Esophagus (tissue), 2 donors: ENCODE data around the gene STYK1. TPM values are rescaled to one million over a fixed set of nuclear protein-coding genes. Genes with fewer than 3 reads are reported as not detected.
A peak's percentile ranks its signal among the peaks of the same experiment; 100 is the strongest.

Experiments used
- H3K27ac ChIP-seq, 2 donors: one replicate each; pipeline ENCODE4 v1.5.1; 2013; ENCODE audit warnings: low read depth in 2 of 2, mild to moderate bottlenecking in 2 of 2, inconsistent platforms in 1 of 2, low read length in 1 of 2, moderate library complexity in 1 of 2
- H3K27me3 ChIP-seq, 2 donors: one replicate each; pipeline ENCODE4 v1.6.1; 2013; ENCODE audit warnings: low read length in 2 of 2, control low read depth in 1 of 2, mild to moderate bottlenecking in 1 of 2; ENCODE audit not compliant: insufficient read depth in 2 of 2, control insufficient read depth in 1 of 2
- H3K36me3 ChIP-seq, 2 donors: one replicate each; pipeline ENCODE4 v1.6.1; 2013; ENCODE audit warnings: low read length in 1 of 2; ENCODE audit not compliant: control insufficient read depth in 2 of 2, insufficient read depth in 2 of 2
- H3K4me1 ChIP-seq, 2 donors: one replicate each; pipeline ENCODE4 v1.6.1; 2013; ENCODE audit warnings: low read length in 1 of 2; ENCODE audit not compliant: control insufficient read depth in 2 of 2, insufficient read depth in 2 of 2
- H3K4me3 ChIP-seq, 2 donors: one replicate each; pipeline ENCODE4 v1.5.1; 2013; ENCODE audit warnings: low read length in 2 of 2, mild to moderate bottlenecking in 2 of 2, low read depth in 1 of 2, moderate library complexity in 1 of 2
- H3K9me3 ChIP-seq, 2 donors: one replicate each; pipeline ENCODE4 v1.6.1; 2013; ENCODE audit warnings: mild to moderate bottlenecking in 2 of 2, low read depth in 1 of 2, low read length in 1 of 2, moderate library complexity in 1 of 2; ENCODE audit not compliant: control insufficient read depth in 2 of 2, insufficient read depth in 1 of 2
- WGBS, 2 donors: extraction: QIAGEN DNeasy Blood & Tissue Kit; methylation state at CpG; one replicate each; pipeline ENCODE4 v1.1.7; 2013; 5-methylcytosine and 5-hydroxymethylcytosine counted together
- polyA plus RNA-seq, 2 donors: library from polyadenylated mRNA; stranded (reverse); fragments of 200-250 nt; gene quantifications; one replicate each; pipeline ENCODE4 v1.2.3, GENCODE V29; 2013
- donor health status: healthy with polysubstance abuse.
- donor health status: Bipolar disorder and iron deficiency.

Gene STYK1
- polyA plus RNA-seq, 2 donors, result 5.4 to 7.0 TPM

- Histone ChIP-seq H3K9me3 (no peaks in the 10 kb centered on the region), H3K36me3 (peaks cover 2 to 3% of the 10 kb centered on the region in 2 donors), H3K4me3 (peak overlapping the region in 1 of 2 donors; percentile 28), H3K27ac (peak overlapping the region; percentile 81 to 85), H3K27me3 (no peaks in the 10 kb centered on the region), H3K4me1 (peaks cover 0 to 2% of the 10 kb centered on the region in 2 donors)
- 15 to 33% methylated on average over 6 of the region's 6 CpGs for WGBS, 2 donors
These were observed 43.0 kb upstream of the STYK1 start for GRCh38 chr12:10716704-10717315.

- Histone ChIP-seq H3K27ac (peak overlapping the region; percentile 81 to 85), H3K4me3 (peak overlapping the region in 1 of 2 donors; percentile 27), H3K4me1 (peaks cover 0 to 2% of the 10 kb centered on the region in 2 donors), H3K27me3 (no peaks in the 10 kb centered on the region), H3K9me3 (no peaks in the 10 kb centered on the region), H3K36me3 (peaks cover 2 to 3% of the 10 kb centered on the region in 2 donors)
- WGBS, 2 donors, result 32 to 53% methylated on average over 4 of the region's 4 CpGs
These were observed 42.4 kb upstream of the STYK1 start for GRCh38 chr12:10716277-10716676.

- no peak overlapping the region for H3K4me3 ChIP-seq
- H3K4me1 ChIP-seq, result no peaks in the 10 kb centered on the region
- H3K27ac ChIP-seq, result peak overlapping the region; percentile 68 to 85
- peaks cover 3% of the 10 kb centered on the region in 2 donors for H3K36me3 ChIP-seq
- 75 to 82% methylated on average over 6 of the region's 6 CpGs for WGBS, 2 donors
- no peaks in the 10 kb centered on the region for H3K27me3 ChIP-seq
- H3K9me3 ChIP-seq, result no peaks in the 10 kb centered on the region
These were observed 41.6 kb upstream of the STYK1 start for GRCh38 chr12:10715491-10715890.

- peaks cover 6 to 10% of the 10 kb centered on the region in 2 donors for H3K36me3 ChIP-seq
- H3K9me3 ChIP-seq, result no peaks in the 10 kb centered on the region
- H3K27ac ChIP-seq, result peak overlapping the region in 1 of 2 donors; percentile 26
- H3K4me3 ChIP-seq, result no peak overlapping the region
- 94 to 96% methylated on average over 16 of the region's 16 CpGs for WGBS, 2 donors
- no peaks in the 10 kb centered on the region for H3K27me3 ChIP-seq
- H3K4me1 ChIP-seq, result no peaks in the 10 kb centered on the region
These were observed 36.0 kb upstream of the STYK1 start for GRCh38 chr12:10709808-10710207.

GRCh38 chr12:10708862-10709261, 35.0 kb upstream of the STYK1 start:
- 81% methylated on average over 4 of the region's 4 CpGs for WGBS, 2 donors
- Histone ChIP-seq H3K27me3 (no peaks in the 10 kb centered on the region), H3K9me3 (no peaks in the 10 kb centered on the region), H3K36me3 (peaks cover 8 to 10% of the 10 kb centered on the region in 2 donors), H3K27ac (no peak overlapping the region), H3K4me1 (no peaks in the 10 kb centered on the region), H3K4me3 (no peak overlapping the region)

- peaks cover 6 to 9% of the 10 kb centered on the region in 2 donors for H3K36me3 ChIP-seq
- H3K27me3 ChIP-seq, result no peaks in the 10 kb centered on the region
- WGBS, 2 donors, result 25 to 46% methylated on average over 2 of the region's 2 CpGs
- no peak overlapping the region for H3K27ac ChIP-seq
- H3K4me1 ChIP-seq, result no peaks in the 10 kb centered on the region
- H3K9me3 ChIP-seq, result no peaks in the 10 kb centered on the region
- no peak overlapping the region for H3K4me3 ChIP-seq
These were observed 31.8 kb upstream of the STYK1 start for GRCh38 chr12:10705655-10706054.

- Histone ChIP-seq H3K4me3 (no peak overlapping the region), H3K27ac (no peak overlapping the region), H3K27me3 (no peaks in the 10 kb centered on the region), H3K36me3 (peaks cover 4 to 9% of the 10 kb centered on the region in 2 donors), H3K4me1 (no peaks in the 10 kb centered on the region), H3K9me3 (no peaks in the 10 kb centered on the region)
- 96 to 97% methylated on average over 14 of the region's 14 CpGs for WGBS, 2 donors
These were observed 28.0 kb upstream of the STYK1 start for GRCh38 chr12:10701843-10702242.

- Histone ChIP-seq H3K4me3 (no peak overlapping the region), H3K27me3 (no peaks in the 10 kb centered on the region), H3K36me3 (peaks cover 4 to 9% of the 10 kb centered on the region in 2 donors), H3K27ac (no peak overlapping the region), H3K4me1 (no peaks in the 10 kb centered on the region), H3K9me3 (no peaks in the 10 kb centered on the region)
- WGBS, 2 donors, result 35 to 48% methylated on average over 3 of the region's 3 CpGs
These were observed 27.4 kb upstream of the STYK1 start for GRCh38 chr12:10701131-10701681.

- no peak overlapping the region for H3K4me3 ChIP-seq
- peaks cover 6 to 9% of the 10 kb centered on the region in 2 donors for H3K36me3 ChIP-seq
- no peaks in the 10 kb centered on the region for H3K9me3 ChIP-seq
- H3K27ac ChIP-seq, result no peak overlapping the region
- WGBS, 2 donors, result 87% methylated on average over 3 of the region's 3 CpGs
- H3K4me1 ChIP-seq, result no peaks in the 10 kb centered on the region
- no peaks in the 10 kb centered on the region for H3K27me3 ChIP-seq
These were observed 26.7 kb upstream of the STYK1 start for GRCh38 chr12:10700581-10700980.

- no peaks in the 10 kb centered on the region for H3K4me1 ChIP-seq
- H3K27ac ChIP-seq, result no peak overlapping the region
- peaks cover 6% of the 10 kb centered on the region in 2 donors for H3K36me3 ChIP-seq
- H3K9me3 ChIP-seq, result no peaks in the 10 kb centered on the region
- H3K4me3 ChIP-seq, result no peak overlapping the region
- no peaks in the 10 kb centered on the region for H3K27me3 ChIP-seq
- WGBS, 2 donors, result 93 to 95% methylated on average over 1 of the region's 1 CpG
These were observed 24.0 kb upstream of the STYK1 start for GRCh38 chr12:10697862-10698261.
